KOPT-K1 (cell line): ENCODE data around the gene PRTN3.

Experiments
- H3K27ac ChIP-seq: fragments of 200-600 bp; sonication (generic); 2 replicates; pipeline ENCODE4 v1.5.1; 2016; ENCODE audit warnings: antibody characterized with exemption, mild to moderate bottlenecking, low read depth, low read length; ENCODE audit not compliant: poor library complexity, severe bottlenecking
- H3K36me3 ChIP-seq: fragments of 200-600 bp; sonication (generic); 2 replicates; pipeline ENCODE4 v1.5.1; 2017; ENCODE audit warnings: antibody characterized with exemption, mild to moderate bottlenecking, low read length, moderate library complexity; ENCODE audit not compliant: insufficient read depth
- H3K9me3 ChIP-seq: fragments of 200-600 bp; sonication (generic); 2 replicates; pipeline ENCODE4 v1.5.1; 2017; ENCODE audit warnings: antibody characterized with exemption, low read length, mild to moderate bottlenecking; ENCODE audit not compliant: insufficient read depth, poor library complexity, severe bottlenecking

The PRTN3 gene

DNA sequence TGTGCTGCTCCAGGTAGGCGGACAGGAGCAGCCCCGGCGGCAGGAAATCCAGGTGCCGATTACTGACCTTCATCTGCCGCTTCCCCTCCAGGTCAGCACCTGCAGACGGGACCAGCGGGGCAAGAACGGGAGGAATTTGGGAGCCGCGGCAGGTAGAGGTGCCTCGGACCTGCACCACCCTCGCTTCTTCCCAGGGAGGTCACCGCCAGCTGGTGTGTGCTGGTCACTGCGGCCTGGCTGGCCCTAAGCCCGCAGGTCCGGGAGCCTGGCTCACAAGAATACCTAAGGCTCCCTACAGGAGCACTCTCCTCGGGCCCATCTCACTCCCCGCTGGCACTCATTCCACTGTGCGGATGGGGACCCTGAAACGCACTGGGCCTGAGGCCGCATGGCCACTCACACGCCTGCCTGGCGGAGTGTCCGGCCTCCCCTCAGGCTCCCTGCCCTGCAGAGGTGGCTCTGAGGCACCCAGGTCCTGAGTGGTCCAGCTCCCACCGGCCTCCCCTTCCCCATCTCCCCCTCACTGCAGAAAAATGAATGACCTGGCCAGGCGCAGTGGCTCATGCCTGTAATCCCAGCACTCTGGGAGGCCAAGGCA lies 56.7 kb downstream of the PRTN3 start:
- H3K36me3 ChIP-seq, result peaks cover 8% of the 10 kb centered on the region; the same call in 1 of the 2 replicates
- no peaks in the 10 kb centered on the region for H3K9me3 ChIP-seq
- H3K27ac ChIP-seq, result no peak overlapping the region
